SHP77 treated with DMSO at 0.1 percent for 48 hours (cell line): ENCODE measurements around the gene CIZ1.
"Not testable (repeated sequence)": the region's sequence is repeated elsewhere in the genome, so short reads cannot be mapped to it uniquely, and the experiment has no call there.

Source experiments
- DNase-seq: peaks from one replicate; lab custom pipeline; 2025; lab: John Stamatoyannopoulos, UW

Gene CIZ1

DNA sequence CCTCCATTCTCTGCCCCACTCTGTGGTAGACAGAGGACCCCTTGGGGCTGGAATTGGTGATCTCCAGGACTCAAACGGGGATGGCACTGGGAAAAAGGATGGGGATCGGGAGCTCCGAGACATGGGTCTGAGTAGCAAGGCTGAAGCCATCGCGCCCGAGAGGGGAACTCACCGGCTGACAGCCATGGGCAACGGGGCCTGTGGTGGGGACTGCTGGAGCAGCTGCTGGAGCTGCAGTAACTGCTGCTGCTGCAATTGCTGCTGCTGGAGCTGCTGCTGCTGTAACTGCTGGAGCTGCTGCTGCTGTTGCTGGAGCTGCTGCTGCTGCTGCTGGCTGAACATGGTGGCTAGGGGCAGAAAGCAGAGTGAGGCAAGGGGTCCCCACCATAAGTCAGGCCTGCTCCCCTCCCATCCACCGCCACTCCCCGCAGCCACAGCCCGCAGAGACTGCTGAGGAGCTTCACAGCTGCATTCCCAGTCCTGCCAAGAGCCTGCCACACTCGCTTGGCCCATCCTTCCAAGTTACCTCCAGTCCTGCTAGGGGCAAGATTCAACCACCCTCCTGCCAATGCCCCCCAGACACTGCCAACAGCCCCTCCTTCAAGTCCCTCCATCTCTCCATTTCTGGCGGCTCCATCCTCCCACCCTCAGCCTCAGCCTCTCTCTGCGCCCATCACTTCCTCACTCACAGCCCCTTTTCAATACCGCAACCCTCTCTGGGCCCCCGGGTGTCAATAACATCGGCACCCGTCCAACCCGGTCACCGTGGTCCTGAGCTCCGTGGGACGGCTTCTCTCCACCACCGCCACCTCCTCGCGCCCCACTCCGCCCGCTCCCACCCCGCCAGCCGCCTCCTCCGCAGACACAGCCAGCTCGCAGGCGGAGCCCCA is 611 bp downstream of the CIZ1 start:
- DNase-seq, result no peak

DNA sequence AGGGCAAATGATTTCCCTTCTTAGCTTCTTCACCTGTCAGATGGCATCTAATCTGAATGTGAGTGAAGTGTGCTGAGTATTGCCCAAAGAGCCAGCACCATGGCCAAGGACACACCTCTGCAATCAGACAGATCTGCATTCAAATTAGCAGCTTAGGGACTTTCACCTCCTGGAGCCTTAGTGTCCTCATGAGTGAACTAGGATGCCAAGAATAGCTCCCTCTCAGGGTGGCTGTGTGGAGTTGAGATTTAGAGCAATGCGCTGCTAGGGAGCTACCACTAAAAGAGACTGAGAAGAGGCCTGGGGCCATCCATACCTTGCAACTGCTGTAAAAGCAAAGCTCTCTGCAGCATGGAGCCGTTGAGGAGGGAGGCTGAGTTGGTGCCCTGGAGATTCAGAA is 1.4 kb downstream of the CIZ1 start:
- DNase-seq, result no peak

- DNase-seq, result no peak
Measured at GRCh38 chr9:128188209-128188608, 3.2 kb downstream of the CIZ1 start.

DNA sequence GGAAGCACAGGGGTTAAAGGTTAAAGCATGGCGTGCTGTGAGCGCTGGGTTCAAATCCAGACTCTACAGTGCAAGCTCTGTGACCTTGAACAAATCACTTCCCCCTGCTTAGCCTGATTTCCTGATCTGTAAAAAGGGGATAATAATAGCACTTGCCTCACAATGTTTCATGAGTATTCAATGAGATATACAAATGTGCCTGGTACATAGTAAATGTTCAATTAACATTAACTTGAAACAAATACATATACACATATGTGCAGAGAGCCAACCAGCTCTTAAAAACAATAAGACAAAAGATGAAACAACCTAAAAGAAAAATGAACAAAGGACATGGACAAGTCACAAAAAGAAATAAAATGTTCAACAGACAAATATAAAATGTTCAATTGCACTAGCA is 4.0 kb downstream of the CIZ1 start:
- DNase-seq, result no peak

GRCh38 chr9:128185979-128186965 is 5.1 kb downstream of the CIZ1 start:
- DNase-seq, result no peak

DNA sequence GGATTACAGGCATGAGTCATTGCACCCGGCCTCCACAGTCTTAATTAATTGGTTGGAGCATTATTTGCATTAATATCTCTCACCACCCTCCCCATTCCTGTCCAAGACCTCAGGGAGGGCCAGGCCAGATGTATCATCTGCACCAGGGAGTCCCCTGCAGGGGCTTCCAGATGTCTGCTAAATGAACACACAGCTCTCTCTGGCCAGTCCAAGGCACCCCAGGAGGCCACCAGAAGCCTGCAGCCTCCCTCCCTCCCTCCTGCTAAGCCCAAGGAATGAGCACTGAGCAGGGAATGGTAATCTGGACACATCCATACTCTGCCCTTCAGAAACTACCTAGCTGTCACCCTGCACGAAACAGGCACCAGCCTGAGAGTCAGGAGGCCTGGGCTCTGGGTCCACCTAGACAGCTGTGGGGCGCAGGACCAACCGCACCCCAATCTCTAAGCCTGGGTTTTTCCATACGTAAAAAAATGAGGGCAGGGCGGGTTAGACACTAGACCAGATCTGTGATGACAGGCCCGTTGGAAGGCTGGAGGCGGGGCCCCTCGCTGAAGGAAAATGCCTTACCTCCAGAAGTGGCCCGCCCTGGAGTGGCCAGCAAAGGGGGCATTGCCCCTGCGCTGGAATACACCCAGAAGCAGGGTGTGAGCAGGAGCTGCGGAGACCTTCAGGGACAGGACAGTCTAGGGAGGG is 8.3 kb downstream of the CIZ1 start:
- DNase-seq, result no peak

DNA sequence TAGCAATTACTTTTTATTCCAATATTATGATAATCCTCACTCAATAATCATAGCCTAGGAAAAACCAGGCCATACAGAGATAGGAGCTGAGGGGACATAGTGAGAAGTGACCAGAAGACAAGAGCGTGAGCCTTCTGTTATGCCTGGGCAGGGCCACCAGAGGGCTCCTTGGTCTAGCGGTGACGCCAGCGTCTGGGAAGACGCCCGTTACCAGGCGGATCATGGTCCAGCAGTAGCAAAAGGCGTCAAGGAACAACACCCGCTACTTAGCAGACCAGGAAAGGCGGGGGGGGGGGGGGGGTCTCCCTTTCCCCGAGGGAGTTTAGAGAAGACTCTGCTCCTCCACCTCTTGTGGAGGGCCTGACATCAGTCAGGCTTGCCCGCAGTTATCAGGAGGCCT is 9.9 kb downstream of the CIZ1 start:
- not testable (repeated sequence) for DNase-seq

DNA sequence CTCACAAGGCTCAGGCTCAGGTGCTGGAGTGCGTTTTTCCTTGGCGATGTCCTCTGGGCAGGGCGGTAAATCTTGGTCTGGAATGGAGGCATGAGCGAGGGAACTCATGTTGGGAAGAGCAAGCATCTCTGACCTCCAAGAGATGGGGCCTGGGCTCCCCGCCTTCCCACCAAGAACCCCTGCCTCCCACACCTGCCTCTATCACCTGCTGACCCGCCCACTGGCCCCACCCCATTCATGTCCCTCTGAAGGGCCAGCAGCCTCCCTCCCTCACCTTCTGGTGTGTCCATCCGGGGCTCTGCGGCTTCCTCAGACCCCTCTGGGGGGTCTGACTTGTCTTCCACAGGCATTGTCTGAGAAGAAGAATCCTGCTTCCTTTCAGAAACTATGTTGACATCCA is 10.9 kb downstream of the CIZ1 start:
- DNase-seq, result no peak

DNA sequence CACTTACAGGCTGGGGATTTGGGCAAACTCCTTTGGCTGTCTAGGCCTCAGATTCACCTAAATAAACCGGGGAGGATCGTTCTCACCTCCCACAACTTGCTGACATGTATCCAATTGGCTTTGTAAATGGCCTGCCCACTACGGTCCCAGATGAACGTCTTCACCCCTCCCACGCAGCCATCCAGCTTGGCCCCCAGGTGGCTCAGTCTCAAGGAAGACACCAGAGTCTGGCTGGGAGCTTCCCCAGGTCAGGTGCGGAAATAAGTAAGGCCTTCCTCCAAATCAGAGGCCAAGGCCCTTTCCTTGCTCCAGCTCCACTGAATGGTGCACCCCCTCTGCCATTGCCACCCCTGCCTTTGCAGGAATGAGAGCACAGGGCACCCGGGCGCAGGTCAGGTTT is 11.4 kb downstream of the CIZ1 start:
- no peak for DNase-seq

GRCh38 chr9:128178806-128179431 is 12.5 kb downstream of the CIZ1 start:
- no peak for DNase-seq

GRCh38 chr9:128175726-128176125 is 15.6 kb downstream of the CIZ1 start:
- DNase-seq, result no peak

- no peak for DNase-seq
Measured at GRCh38 chr9:128175102-128175563, 16.2 kb downstream of the CIZ1 start.

GRCh38 chr9:128174062-128174461 is 17.3 kb downstream of the CIZ1 start:
- DNase-seq, result no peak

DNA sequence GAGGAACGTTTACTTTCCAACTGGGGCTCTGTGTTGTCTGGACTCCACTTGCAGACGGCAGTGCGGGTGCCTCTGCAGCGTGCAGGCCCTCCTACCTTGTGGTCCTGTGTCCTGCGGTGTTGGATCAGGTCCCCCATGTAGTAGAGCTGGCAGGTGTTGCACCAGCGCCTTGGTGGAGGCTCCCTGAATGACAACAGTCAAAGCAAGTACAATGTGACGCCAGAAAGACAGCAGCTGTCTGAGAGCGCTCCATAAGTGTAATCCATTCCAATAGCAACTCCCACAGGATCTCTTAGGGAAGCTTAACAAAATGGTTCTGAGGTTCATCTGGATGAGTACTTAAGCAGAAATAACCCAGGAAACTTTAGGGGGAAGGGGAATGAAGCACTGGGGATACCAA is 21.4 kb downstream of the CIZ1 start:
- no peak for DNase-seq

GRCh38 chr9:128169492-128169891 is 21.9 kb downstream of the CIZ1 start:
- DNase-seq, result no peak

DNA sequence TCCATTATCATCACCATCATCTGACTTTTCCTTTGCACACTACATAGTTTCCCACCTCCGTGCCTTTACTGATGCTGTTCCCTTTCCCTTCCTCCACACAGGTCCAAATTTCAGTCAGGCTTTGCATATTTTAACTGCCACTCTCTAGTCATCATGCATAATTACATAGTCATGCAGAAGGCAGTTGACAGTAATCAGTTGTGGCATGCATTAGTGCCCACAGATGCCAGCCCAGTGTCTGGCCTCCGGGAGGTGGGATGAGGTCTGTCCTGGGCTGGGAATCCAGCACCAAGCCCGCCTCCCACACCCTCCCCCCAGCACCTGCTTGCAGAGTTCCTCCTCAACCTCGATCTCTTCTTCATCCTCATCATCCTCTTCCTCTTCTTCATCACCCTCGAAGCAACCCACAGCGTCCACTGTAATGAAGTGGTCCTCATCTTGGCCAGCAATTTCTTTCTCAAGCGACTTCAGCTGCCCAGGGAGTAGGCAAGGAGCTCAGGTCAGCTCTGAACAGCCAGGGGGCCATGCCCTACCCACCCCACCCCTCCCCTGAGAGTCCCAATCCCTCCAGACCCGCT is 22.6 kb downstream of the CIZ1 start:
- DNase-seq, result no peak

GRCh38 chr9:128167209-128167608 is 24.2 kb downstream of the CIZ1 start:
- no peak for DNase-seq

DNA sequence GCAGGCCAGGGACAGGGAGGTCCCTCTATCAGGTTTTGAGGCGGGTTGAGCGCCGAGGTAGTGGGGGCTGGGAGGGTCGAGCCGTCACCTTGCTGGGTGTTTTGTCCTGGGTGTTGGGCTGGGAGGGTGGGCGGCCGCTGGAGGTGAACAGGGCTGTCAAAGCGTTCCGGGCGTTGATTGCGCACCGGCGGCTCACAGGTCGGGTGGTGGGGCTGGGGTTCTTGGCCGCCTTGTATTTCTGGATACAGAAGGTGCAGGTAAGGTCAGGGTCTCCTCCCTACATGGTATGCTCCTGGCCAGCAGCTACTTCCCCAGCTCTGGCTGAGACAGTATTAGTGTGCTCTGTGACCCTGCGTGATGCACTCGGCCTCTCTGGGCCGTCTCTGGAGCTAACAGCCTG is 25.2 kb downstream of the CIZ1 start:
- no peak for DNase-seq

GRCh38 chr9:128164307-128164885 is 27.0 kb downstream of the CIZ1 start:
- no peak for DNase-seq

DNA sequence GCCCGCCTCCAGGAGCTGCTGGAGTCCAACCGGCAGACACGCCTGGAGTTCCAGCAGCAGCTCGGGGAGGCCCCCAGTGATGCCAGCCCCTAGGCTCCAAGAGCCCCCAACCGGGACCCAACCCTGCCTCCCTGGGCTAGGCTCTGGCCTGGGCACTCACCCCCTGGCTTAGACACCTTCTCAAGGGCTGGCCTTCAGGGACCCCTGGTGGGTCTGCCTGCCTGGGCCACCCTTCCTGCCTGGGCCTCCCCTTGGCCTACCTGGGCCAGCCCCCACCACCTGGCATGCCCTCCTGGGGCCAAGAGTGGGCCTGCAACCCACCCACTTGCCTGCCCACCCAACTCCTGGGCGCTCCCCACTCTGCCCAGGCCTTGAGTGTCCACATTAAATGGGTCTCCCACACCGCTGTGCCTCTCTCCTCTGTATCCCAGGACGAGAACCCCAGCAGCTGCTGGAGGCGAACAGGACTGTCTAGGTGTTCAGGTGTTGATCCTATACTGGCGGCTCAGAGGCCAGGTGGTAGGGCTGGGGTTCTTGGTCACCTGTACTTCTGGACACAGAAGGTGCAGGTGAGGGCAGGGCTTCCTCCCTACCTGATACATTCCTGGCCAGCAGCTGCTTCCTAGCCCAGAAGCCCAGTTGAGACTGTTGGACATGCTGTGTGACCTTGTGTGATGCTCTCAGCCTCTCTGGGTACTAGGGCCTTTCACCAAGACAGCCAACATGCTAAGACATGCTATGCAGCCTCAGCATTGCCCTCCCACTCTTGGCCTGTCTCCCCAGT is 27.7 kb downstream of the CIZ1 start:
- no peak for DNase-seq
